ENCODE measurements around the gene ACSF3.

Gene ACSF3

DNA sequence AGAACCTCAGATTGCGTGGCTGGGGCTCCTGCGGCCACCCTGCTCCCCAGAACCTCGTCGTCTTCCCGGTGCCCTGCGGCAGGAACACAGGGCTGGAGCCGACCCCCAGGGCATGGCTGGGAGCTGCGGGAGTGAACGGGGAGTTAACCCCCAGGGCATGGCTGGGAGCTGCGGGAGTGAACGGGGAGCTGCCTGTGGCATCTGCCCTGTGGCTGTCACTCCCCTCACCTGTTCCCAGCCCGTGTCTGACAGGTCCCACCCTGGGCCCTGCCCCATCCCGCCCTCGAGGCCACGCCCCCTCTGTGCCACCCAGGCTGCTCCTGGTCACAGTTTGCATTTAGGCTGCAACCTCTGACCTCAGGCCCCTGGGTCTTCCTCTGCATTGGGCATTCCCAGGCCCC lies 39.4 kb upstream of the ACSF3 start:
- in situ Hi-C loops (cut with HindIII; ENCODE audit: low pct_ligation_motif_present, low pct_unique_long_range_greater_than_20kb, low sequenced_read_pairs): no loop called here
- no peak for DNase-seq

DNA sequence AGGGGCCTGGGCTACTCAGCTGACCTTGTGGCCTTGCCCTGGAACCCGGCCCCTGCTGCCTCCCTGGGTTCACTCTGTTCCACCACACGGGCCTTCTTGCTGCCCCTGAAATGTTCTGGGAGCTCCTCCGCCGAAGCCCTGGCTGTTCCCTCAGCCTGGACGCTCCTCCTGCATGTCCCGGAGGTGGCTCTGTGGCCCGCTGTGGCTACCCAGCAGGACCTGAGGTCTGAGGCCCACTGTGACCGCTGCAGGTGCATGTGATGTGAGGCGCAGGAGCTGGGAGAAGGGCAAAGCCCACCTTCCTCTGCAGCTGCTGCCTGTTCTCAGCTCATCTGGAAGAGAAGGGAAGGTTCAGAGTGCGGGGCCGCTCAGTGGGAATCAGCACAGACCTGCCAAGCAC lies 38.9 kb upstream of the ACSF3 start:
- DNase-seq: no peak
- in situ Hi-C loops (cut with HindIII; ENCODE audit: low pct_ligation_motif_present, low pct_unique_long_range_greater_than_20kb, low sequenced_read_pairs): no loop called here

DNA sequence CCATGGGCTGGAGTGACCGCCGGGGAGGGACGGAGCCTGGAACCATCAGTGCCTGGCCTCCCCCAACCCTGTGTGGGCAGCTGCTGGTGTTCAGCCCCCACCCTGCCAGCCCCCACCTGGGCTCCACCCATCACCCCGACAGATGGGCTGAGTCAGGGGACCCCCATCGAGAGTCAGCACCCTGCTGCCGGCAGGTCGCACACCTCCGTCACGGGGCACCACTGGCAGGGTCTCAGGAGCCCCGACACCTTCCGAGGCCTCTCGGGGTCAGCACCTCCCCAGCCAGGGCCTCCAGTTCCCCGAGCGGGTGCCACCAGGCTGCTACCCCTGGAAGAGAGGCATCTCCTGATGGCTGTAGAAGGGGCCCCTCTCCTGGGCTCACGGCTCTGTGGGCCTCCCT lies 38.3 kb upstream of the ACSF3 start:
- in situ Hi-C loops (cut with HindIII; ENCODE audit: low pct_ligation_motif_present, low pct_unique_long_range_greater_than_20kb, low sequenced_read_pairs): no loop called here

DNA sequence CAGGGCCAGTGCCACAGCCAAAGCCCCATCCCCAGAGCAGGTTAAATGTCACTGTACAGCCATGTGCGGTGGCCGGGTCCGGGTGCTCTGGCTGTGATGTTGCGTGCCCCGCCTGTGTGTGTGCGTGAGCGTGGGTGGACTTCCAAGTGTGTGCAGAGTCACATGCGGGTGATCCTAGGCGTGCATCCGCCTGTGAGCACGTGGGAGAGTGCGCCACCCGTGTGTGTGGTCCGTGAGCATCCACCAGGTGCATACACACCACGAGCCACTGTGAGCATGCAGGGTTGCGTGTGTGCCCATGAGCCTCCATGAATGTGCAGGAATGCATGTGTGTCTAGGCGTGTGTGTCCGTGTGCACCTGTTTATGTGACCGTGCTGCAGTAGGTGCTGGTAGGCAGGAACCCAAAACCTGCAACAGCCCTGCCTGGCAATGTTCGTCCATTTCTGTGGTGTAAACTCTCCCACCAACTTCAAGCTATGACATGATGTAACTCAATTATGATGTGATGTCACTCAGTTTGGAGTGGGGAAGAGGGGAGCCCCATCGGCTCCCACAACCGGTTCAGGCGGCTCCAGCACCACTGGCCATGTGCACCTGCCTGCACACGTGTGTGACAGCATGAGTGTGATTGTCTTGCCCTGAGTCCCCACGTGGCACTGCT lies 37.6 kb upstream of the ACSF3 start:
- no peak for DNase-seq
- in situ Hi-C loops (cut with HindIII; ENCODE audit: low pct_ligation_motif_present, low pct_unique_long_range_greater_than_20kb, low sequenced_read_pairs): no loop called here

More for the DNA sequence above, 38.3 kb upstream of the ACSF3 start:
- no peak for DNase-seq

DNA sequence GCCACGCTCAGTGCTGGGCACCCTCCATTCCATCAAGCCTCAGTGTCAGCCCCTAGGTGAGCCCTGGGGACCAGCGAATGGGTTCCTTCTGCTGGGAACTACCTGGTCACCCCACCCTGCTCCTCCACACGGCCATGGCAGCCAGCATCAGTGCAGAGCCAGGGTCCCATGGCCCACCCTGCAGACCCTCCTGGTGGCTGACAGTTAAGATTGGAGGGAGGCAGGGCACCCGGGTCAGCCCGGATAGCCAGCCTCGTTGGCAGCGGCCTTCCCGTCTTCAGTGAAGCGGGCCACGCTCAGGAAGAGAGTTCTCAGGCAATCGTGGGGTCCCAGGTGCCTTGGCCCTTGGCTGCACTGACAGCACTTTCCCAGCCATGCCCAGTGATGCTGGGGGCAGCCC lies 37.1 kb upstream of the ACSF3 start:
- no peak for DNase-seq
- in situ Hi-C loops (cut with HindIII; ENCODE audit: low pct_ligation_motif_present, low pct_unique_long_range_greater_than_20kb, low sequenced_read_pairs): no loop called here

DNA sequence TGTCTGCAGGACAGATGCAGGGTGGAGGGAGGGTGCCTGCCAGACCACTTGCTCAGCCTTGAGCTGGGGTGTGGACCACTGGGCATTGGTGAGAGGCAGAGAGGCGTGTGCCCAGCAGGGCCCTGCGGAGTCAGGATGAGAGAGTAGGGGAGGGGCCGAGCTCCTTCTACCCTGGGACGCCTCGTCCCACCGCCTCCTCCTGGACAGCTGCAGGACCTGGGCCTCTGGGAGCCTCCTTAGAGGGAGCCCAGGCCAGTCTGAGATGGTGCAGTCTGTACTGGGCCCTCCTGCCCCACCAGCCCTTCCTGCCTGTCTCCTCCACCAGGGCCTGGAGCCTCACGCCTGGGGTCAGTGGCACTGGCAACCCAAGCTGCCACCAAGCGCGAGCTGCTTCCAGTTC lies 35.9 kb upstream of the ACSF3 start:
- DNase-seq: no peak
- in situ Hi-C loops (cut with HindIII; ENCODE audit: low pct_ligation_motif_present, low pct_unique_long_range_greater_than_20kb, low sequenced_read_pairs): no loop called here

DNA sequence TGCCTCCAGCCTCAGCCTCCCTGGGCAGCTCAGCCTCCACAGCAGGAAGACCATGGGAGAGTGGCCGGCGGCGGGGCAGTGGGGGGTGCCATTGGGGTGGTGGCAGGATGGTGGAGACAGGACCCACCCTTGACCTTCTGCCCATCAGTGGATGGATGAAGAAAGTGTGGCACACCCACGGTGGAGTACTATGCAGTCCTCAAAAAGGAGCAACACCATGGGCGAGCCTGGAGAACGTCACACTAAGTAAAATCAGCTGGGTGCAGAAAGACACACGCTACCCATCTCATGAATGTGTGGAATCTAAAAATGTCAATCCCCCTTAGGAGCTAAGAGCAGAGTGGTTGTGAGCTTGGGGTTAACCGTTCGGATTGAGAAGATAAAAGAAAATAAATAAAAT lies 34.8 kb upstream of the ACSF3 start:
- in situ Hi-C loops (cut with HindIII; ENCODE audit: low pct_ligation_motif_present, low pct_unique_long_range_greater_than_20kb, low sequenced_read_pairs): no loop called here
- DNase-seq: no peak

DNA sequence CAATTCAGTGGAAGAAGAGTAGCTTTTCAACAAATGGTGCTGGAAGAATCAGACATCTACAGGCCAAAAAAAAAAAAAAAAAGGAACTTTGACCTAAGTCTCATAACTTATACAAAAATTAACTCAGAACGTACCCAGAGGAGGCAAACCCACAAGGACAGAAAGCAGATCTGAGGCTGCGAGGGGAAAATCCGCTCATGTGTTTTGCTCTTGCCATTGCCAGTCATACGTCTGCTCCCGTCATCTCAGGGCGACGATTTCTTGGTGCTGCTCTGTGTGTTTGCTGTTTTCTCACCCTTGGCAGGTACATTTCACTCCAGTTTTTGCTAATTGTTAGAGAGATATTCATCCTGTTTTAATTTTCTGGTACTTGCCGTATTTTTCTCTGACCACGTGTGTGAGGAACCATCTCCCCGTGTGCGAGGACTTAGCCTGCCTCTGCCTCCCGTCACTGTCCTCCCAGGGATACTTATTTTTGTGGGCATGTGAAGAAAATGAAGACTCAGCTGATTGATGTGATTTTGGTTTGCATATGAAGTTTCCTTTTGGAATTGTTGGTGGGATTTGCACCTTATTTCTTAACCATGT lies 33.4 kb upstream of the ACSF3 start:
- in situ Hi-C loops (cut with HindIII; ENCODE audit: low pct_ligation_motif_present, low pct_unique_long_range_greater_than_20kb, low sequenced_read_pairs): no loop called here
- DNase-seq: no peak

DNA sequence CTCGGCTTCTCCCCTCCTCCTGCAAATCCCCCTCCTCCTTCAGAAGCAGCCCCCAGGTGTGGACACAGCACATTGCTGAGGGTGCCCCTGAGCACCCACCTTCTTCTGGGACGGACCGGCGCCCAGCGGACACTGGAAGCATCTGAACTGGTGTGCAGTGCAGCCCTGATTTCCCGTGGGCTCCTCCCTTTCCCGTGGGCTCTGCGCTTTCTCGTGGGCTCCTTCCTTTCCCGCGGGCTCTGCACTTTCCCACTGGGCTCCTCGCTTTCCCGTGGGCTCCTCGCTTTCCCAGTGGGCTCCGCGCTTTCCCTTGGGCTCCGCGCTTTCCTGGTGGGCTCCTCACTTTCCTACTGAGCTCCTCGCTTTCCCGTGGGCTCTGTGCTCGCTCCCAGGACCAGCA lies 32.6 kb upstream of the ACSF3 start:
- no peak for DNase-seq

DNA sequence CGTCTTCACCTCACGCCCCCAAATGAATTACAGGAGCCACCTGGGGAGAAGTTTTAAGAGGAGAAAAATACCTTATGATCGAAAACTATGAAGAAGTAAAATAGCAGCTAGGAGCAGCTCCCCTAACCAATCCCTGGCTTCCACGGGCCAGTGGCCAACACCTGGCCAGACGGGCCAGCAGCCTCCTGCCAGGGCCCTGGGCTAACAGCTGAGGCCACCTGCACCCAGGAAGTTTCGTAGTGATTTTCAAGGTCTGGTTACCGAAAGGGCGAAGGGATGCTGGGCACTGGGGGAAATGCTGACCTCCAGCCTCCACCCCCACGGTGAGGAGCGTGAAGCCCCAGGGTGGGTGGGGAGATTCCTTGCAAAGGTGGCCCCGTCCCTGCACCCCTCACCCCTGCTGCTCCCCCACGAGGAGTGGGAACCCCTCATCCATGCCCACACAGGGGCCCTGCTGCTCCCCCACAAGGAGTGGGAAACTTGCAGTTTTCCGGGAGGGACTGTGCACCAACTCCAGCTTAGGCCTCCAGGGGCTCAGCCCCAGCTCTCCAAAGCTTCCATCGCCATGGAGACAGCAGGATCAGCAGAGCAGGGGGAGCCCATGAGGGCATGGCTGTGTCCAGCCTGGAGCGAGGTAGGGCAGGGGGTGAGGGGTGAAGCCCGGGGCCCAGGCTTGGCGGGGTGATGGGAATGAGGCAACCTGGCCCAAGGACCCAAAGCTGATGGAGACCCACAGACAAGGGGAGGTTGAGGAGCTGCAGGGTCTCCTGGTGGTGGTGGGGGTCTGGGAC lies 31.9 kb upstream of the ACSF3 start:
- DNase-seq: no peak

More for the DNA sequence above, 32.6 kb upstream of the ACSF3 start:
- in situ Hi-C loops (cut with HindIII; ENCODE audit: low pct_ligation_motif_present, low pct_unique_long_range_greater_than_20kb, low sequenced_read_pairs): no loop called here

DNA sequence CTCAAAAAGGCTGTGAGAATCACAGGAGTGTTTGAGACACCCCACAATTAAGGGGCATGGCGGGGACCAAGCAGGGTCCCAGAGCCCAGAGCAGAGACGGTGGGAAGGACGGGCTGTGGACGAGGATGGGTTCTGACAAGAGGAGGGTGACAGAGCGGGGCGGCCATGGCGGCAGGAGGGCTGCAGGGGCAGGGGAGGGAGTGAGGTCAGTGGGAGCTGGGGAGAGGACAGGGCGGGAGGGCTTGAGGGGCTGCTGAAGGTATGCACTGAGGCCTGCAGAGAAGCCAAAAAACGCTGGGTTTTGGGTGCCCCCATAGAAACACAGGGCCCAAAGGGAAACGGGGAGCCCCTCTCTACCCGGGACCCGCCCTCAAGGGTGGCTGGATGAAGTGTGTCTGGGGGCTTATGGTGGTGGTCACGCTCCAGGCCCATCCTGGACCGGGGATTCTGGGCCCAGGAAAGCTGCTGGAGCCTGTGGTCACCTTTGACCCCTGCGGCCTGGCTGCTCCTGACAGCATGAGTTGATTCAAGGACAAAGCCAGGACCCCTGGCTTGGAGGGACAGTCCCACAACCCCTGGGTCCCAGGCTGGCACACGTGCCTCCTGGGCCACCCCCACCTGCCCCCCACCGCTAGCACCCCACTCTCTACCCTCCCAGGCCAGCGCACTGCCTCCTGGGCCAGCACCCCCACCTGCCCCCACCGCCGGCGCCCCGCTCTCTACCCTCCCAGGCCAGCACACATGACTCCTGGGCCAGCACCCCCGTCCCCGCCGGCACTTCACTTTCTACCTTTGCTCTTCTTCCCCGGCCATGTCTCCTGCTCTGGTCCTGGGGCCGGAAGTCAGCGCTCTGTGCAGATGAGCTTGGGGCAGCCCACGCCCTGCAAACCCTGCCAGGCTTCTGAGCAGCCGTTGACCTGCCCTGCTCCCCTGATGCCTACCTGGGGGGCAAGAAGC lies 31.0 kb upstream of the ACSF3 start:
- DNase-seq: no peak
- in situ Hi-C loops (cut with HindIII; ENCODE audit: low pct_ligation_motif_present, low pct_unique_long_range_greater_than_20kb, low sequenced_read_pairs): no loop called here

More for the DNA sequence above, 31.9 kb upstream of the ACSF3 start:
- in situ Hi-C loops (cut with HindIII; ENCODE audit: low pct_ligation_motif_present, low pct_unique_long_range_greater_than_20kb, low sequenced_read_pairs): no loop called here

DNA sequence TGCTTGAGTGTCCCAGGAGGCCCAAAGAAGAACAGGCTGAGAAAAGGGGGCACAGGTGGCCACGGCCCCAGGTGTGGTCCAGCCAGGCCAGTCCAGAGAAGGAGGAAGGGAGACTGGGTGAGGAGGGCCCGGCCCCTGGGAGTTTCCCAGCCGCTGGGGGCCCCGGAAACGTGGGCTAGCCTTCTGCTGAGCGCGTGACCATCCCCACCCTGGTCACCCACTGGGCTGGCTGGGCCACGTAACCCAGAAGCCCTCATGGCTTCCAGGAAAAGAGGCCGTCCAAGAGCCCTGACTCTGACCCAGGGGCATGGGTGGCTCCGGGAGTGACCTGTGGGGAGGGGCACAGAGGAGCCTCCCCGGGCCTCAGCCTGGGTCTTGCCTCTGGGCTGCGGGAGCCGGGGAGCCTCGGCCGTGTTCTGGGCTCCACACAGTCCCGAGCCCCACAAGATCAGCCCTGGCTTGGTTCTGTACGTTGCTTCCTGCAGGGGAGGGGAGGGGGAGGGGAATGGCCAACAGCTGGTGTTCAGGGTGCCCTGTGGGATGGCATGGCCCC lies 29.8 kb upstream of the ACSF3 start:
- in situ Hi-C loops (cut with HindIII; ENCODE audit: low pct_ligation_motif_present, low pct_unique_long_range_greater_than_20kb, low sequenced_read_pairs): no loop called here
- DNase-seq: no peak

DNA sequence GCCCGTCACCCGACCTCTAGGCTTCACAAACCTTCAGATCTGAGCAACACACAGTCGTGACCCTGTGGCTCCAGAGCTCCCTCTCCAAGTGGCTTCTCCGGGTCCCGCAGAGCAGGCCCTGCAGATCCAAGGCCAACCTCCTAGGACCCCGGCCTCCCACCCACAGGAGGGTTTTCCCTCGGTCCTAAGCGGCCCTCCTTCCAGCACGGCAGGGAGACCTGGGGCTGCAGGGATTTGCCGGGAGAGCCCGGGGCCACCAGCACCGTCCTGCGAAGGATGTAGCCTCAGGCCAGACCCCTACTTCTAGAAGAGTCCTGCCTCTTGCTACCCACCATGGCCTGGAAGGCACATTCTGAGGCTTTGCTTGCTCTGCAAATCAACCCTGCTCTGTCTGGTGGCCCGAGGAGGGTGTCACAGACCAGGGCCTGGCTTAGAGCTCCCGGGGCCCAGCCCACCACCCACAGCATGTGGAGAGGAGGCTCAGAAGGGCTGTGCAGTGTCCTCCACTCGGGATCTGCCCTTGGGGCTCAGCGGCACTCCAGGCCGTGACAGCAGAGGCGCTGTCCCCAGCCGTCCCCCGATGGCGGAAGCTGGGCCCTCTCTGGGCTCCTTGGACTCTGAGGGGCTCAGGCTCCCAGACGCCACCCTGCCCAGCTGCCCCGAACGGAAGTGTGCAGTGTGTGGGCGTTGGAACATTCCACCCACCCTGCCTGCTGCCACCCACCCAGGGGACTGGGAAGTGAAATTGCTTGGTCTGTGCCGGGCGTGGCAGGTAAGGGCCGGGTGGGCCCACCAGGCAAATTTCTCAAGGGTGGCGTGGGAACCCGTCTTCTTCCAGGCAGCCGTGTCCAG lies 28.8 kb upstream of the ACSF3 start:
- no peak for DNase-seq
- in situ Hi-C loops (cut with HindIII; ENCODE audit: low pct_ligation_motif_present, low pct_unique_long_range_greater_than_20kb, low sequenced_read_pairs): no loop called here

DNA sequence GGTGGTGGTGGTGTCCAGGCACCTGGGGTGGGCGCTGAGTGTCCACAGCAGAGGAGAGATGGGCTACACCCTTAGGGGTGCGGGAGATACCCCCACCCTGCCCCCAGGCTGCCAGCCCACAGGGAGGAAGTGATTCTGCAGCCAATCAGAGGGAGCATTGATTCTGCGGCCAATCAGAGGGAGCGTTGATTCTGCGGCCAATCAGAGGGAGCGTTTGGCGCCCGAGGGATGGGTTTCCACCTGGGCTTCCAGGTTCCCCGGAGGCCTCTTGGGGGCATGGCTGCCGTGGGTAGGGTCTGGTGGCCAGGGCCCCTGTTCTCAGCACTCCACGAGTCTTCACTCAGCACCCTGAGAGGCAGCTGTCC lies 28.2 kb upstream of the ACSF3 start:
- no peak for DNase-seq
- in situ Hi-C loops (cut with HindIII; ENCODE audit: low pct_ligation_motif_present, low pct_unique_long_range_greater_than_20kb, low sequenced_read_pairs): no loop called here

DNA sequence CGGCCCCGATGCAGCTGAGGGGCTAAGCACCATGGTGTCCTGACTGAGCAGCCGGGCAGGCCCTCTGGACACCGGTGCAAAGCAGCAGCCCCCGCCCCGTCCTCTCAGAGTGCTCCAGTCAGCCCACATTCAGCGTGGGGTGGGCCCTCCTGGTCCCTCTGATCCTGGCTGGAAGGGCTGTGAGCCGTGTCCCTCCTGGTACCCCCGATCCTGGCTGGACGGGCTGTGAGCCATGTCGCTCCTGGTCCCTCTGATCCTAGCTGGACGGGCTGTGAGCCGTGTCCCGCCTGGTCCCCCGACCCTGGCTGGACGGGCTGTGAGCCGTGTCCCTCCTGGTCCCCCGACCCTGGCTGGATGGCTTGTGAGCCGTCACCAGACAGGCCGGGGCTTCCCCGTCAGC lies 26.9 kb upstream of the ACSF3 start:
- in situ Hi-C loops (cut with HindIII; ENCODE audit: low pct_ligation_motif_present, low pct_unique_long_range_greater_than_20kb, low sequenced_read_pairs): no loop called here
- DNase-seq: no peak

DNA sequence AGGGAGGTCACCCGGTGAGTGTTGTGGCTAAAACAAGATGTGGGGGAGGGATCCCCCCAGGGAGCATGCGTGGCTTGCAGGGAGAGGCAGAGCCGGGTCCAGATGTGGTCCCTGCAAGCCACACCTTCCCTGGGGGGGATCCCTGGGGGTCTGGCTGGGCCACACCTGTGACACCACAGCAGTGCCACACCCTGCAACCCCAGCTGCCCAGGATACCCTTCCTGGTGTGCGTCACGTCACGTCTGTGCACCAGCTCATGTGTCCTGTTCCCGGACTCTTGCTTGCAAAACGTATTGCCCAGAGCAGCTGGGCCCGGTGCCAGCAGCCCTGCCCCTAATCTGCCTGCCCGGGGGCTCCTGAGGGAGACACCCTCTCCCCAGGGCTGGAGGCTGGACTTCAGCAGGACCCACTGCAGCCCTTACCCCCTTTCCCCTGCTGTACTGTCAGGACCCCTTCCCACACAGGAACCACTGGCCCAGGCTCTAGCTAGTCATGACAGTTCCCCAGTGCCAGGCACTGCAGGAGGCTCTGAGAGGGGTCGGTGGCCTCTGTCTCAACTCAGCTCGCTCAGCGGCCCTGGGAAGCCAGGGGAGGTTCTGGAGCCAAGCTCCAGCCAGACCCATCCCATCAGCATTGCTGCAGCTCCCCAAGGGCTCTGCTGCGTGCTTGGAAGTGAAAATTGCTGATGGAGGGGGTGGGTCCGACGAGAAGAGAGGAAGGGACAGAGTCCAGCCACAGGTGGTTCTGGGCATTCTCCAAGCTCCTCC lies 25.8 kb upstream of the ACSF3 start:
- DNase-seq: no peak
- in situ Hi-C loops (cut with HindIII; ENCODE audit: low pct_ligation_motif_present, low pct_unique_long_range_greater_than_20kb, low sequenced_read_pairs): no loop called here
